Activated CD4-positive, alpha-beta T cell treated with anti-CD3 and anti-CD28 coated beads for 24 hours (primary cell): ENCODE data around the gene UBE2F.

Experiments used
- DNase-seq, 2 donors: peaks; one replicate each; pipeline ENCODE4 v3.0.0-alpha.2; 2020; ENCODE audit warnings: low read depth in 2 of 2

The UBE2F gene

DNA sequence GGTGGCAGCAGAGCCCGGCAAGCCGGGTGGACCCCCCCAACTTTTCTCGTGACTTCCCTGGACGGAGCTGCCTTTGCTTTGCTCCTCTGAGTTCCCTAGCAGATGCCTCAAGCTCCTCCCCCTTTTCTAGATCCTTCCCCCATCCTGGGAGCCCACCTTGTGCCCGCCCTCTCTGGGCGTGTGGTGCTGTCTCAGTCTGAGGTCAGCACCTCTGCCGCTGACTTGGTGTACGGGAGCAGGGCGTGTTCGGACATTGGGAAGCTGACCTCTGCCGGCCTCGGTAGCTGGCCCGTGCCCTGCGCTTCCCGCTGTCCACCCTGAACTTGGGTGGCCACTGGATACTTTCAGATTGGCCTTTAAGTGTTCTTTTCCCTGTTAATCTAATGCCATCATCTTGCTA lies 113.7 kb downstream of the UBE2F start:
- no peak for DNase-seq

DNA sequence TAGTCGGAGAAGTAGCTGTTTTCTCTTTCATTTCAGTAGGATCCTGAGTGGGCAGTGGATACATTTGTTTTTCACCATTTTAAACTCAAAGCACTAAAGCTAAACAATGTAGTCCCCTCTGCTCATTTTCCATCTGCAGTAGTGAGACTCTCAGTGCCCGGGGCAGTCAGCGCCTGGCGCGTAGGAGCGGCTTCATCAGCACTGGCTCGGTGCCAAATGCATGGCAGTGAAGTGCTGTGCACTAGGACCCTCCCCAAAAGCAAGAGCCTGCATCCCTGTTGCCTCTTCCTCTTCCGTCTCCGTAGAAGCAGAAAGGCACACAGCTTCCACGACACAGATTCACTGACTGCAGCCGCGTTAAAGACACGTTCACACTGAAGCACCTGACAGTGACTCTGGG lies 114.3 kb downstream of the UBE2F start:
- DNase-seq: no peak

DNA sequence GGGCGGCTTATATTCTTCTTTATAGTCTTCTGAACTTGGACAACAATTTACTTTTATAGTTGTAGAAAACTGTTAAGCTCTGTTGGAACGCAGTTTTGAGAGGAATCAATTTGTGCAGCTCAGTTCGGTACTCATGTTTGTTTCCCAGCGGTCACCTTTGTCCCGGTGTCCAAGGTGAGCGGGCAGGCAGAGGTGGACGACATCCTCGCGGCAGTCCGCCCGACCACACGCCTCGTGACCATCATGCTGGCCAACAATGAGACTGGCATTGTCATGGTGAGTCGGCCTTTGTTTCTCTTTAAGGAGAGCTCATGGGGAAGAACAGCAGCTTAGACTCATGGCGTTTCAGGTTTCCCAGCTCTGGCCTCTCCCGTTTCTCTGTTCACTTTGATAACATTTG lies 114.7 kb downstream of the UBE2F start:
- DNase-seq: no peak

DNA sequence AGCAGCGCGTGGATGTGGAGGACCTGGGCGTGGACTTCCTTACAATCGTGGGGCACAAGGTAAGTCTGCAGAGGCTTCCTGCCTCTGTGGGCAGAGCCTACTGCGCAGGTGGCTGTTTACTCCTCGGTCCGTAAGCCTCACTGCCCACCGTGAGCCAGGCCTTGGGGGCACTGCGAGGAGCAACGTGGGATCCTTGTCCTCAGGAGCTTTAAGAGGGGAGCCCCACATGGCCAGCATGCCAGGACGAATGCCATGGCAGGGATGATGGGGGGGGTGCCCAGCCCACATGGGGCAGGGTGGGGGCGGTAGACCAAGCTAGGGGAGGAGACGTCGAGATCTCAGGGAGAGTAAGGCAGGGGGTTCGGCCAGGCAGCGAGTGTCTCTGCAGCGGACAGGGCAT lies 115.3 kb downstream of the UBE2F start:
- DNase-seq: no peak

DNA sequence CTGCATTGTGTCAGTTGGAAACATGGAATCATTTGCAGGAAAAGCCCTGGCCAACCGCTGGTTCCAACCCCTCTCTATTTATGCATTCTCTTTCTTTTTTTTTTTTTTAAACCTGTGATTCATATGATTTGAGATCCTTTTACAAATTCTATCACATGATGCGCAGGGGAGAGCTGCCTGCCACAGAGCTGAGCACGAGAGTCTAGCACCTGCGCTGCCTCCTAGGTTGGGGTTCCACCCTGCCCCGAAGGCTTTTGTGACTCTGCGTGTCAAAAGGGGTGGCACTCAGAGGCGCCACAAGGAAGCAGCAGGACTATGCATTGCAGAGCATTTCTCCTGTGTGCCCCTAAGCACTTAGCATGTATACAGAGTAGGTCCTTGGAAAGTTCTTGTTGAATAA lies 116.0 kb downstream of the UBE2F start:
- no peak for DNase-seq

DNA sequence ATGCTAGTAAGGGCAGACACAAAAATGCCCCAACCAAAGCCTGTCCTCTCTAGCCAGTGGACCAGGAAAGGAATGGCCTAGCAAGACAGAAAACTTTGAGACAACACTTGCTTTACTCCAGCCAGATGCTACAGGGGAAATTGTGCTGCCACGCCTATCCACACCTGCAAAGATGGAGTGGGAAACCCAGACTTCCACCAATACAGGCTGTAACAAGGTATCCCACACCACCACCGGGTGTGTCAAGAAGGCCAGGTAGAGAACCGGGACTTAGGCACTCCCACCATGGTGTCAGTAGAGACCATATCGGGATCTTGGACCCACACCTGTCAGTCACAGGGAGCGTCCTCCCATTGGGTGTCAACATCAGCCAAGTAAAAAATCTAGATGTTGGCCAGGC lies 117.1 kb downstream of the UBE2F start:
- DNase-seq: no peak

DNA sequence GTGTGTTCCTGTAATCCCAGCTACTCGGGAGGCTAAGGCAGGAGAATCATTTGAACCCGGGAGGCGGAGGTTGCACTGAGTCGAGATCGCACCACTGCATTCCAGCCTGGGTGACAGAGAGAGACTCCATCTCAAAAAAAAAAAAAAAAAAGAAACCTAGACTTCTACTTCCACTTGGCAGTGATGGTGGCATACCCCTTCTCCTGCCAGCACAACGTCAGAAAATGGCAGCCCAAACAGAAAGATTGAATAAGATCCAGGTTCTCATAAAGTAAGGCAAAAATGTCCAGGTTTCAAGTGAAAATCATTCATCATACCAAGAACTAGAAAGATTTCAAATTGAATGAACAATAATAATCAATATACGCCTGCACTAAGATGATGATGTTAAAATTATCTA lies 117.9 kb downstream of the UBE2F start:
- no peak for DNase-seq

DNA sequence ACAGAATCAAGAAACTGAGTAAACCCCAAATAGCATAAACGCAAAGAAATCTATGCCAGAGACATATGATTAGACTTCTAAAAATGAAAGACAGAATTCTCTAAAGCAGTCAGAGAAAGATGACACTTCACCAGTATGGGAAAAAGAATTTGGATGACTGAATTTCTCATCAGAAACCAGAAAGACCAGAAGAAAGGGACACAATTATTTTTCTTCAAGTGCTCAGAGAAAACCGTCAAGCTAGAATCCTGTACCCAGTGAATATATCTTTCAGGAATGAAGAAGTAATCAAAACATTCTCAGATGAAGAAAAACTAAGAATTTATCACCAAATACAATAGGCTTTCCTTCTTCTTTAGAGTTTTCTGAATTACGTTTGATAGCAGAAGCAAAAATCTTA lies 119.1 kb downstream of the UBE2F start:
- no peak for DNase-seq

DNA sequence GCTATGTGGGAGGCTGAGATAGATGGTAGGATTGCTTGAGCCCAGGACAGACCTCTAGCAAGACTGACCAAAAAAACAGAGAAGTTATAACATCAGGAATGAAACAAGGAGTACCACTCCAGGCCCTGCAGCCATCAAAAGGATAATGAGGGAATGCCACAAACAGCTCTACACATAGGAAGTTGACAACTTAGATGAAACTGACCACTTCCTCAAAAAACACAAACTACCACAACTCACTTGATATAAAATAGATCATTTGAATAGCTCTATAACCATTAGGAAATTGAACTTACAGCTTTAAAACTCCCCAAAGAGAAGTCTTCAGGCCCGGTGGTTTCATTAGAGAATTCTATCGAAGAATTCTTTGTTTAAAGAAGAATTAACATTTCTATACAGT lies 120.4 kb downstream of the UBE2F start:
- no peak for DNase-seq

DNA sequence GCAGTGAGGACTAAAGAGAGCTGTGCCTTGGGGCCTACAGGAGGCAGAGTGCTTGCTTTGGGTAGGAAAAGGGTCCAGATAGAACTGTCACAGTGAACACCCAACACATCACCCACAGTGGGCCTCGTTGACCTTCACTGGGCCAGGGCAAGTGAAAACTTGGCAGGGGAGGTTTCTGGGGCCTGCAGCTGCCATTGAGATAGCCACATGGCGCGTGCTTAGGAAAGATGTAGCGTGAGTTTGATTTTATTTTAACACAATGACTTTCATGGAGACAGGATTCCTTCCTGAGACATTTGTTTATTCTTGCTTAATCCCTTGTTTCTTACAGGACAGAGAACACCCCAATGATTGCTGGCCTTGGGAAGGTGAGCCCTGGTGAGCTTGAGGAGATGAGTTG lies 124.1 kb downstream of the UBE2F start:
- DNase-seq: no peak

DNA sequence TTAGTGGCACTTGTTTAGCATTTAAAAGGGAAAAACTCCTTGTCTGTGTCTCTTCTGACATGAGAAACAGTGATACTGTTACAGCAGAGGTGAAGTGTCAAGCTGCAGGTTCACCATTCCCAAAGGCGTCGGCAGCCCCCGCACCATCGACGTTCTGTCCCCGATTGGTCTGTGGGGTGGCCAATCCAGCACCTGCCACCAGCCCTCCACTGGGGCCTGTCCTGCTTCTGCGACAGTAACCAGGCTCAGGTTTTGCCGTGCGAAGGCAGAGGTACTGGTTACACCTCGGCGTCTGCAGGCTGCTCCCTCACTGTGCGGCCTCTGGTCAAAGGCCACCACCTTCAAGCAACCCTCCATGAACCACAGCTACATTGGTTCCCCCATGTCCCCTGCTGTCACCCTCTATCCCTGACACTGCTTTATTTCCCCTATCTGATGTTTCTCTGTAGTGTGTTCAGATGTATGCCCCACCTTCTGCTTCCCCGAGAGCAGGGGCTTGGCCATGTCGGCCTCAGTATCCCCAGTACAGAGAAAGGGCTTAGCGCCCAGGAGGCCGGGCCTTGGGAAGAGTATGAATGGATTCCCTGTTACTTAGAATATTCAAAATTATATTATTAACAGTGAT lies 124.7 kb downstream of the UBE2F start:
- DNase-seq: no peak
